ENCODE data around the gene RNF186.
"Not testable (repeated sequence)": the region's sequence is repeated elsewhere in the genome, so short reads cannot be mapped to it uniquely, and the experiment has no call there.

Gene RNF186

DNA sequence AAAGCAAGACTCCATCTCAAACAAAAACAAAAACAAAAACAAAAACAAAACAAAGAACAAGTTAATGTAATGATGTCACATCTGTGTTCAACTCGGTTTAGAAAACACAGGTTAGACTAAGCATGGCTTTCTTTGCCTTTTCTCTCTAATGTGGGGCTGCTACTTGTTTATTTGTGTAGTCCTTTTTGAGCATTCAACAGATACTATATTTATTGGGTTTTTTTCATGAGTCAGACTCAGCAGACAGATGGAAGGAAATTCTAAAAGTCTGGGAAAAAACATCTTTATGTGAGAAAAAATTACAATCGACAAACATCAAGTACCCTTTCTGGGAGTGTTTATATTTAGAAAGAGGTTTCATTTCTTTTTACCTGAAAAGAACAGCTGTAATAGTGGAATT lies 44.8 kb upstream of the RNF186 start:
- no peak overlapping the region for H3K4me3 ChIP-seq (replicated peaks; ENCODE audit: low read depth, low read length)
- TF ChIP-seq, protein P1, sequence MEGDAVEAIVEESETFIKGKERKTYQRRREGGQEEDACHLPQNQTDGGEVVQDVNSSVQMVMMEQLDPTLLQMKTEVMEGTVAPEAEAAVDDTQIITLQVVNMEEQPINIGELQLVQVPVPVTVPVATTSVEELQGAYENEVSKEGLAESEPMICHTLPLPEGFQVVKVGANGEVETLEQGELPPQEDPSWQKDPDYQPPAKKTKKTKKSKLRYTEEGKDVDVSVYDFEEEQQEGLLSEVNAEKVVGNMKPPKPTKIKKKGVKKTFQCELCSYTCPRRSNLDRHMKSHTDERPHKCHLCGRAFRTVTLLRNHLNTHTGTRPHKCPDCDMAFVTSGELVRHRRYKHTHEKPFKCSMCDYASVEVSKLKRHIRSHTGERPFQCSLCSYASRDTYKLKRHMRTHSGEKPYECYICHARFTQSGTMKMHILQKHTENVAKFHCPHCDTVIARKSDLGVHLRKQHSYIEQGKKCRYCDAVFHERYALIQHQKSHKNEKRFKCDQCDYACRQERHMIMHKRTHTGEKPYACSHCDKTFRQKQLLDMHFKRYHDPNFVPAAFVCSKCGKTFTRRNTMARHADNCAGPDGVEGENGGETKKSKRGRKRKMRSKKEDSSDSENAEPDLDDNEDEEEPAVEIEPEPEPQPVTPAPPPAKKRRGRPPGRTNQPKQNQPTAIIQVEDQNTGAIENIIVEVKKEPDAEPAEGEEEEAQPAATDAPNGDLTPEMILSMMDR (IDR thresholded peaks at IDR 0.05; ENCODE audit: low read depth, low read length, missing control alignments) = no peak
- no peak for DNase-seq (ENCODE audit: extremely low read depth, low read depth)

DNA sequence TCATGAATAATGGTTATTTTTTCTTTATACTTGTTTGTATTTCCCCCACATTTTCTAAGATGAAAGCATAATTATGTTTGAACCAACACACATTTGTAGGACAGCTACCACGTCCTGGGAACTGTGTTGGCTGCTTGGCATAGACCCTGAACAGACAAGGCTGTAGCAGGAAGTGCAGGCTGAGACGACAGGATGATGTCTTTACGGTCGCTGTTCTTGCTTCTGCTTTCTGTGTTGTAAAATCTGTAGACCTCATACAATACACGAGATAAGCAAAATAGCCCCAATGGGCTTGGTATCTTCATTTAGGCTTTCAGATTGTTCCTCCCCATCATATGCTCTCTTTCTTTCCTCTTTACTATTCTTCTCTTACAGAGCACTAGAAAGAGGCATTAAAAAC lies 43.8 kb upstream of the RNF186 start:
- no peak for DNase-seq (ENCODE audit: extremely low read depth, low read depth)

DNA sequence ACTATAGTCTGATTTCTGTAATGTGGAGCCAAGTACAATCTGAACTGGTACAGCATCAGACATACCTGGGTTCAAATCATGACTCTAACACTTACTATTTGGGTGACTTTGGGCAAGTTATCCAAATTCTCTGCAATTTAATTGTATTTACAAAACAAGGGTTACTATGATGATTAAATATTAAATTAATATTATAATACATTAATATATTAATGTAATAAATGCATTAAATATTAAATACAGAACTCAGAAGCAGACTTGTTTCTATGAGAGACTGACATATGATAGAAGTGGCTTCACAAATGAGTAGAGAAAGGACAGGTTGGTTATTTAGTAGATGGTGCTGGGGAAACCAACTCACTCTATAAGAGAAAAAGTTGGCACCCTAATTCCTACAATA lies 39.8 kb upstream of the RNF186 start:
- H3K4me3 ChIP-seq (replicated peaks; ENCODE audit: low read depth, low read length) = no peak overlapping the region
- TF ChIP-seq, protein P1 (IDR thresholded peaks at IDR 0.05; ENCODE audit: low read depth, low read length, missing control alignments) = no peak
- no peak for DNase-seq (ENCODE audit: extremely low read depth, low read depth)

More for the DNA sequence above, 43.8 kb upstream of the RNF186 start:
- no peak overlapping the region for H3K4me3 ChIP-seq (replicated peaks; ENCODE audit: low read depth, low read length)
- TF ChIP-seq, protein P1 (IDR thresholded peaks at IDR 0.05; ENCODE audit: low read depth, low read length, missing control alignments) = no peak

DNA sequence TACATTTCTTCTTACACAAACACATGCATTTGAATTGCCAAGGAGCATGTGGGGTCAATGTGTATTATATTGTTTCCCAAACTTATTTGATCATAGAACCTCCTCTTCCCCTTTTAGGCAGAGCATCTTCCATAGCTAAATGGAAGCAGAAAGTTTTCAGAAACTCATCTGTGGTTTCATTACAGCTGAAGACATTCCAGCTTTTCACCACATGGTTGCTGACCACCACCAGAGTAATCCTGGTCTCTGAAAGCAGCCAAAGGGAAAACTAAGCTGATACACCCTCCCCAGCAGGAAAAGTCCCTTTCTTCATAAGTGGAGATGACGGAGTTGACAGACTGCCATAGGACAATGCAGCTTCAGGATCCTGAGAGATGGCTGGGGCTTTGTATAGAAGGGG lies 37.0 kb upstream of the RNF186 start:
- TF ChIP-seq, protein P1 (IDR thresholded peaks at IDR 0.05; ENCODE audit: low read depth, low read length, missing control alignments) = no peak

DNA sequence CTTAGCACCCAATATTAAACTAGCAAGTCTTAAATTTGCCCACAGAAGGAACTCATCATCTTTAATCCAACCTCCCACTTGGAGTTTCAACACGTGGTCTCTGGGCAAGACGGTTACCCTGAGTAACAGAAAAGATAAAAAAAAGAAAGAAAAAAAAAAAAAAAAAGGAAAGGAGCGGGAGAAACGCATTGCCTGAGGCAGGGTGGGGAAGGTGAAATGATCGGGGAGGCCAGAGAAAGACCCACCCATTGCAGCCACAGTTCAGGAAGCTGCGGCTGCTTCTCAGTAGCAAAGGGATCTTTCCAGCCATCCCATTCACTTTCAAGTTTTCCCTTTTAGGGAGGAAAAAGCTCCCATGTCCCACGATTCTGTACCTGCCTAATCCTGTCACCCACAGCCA lies 35.1 kb upstream of the RNF186 start:
- no peak for DNase-seq (ENCODE audit: extremely low read depth, low read depth)
- no peak overlapping the region for H3K4me3 ChIP-seq (replicated peaks; ENCODE audit: low read depth, low read length)
- TF ChIP-seq, protein P1 (IDR thresholded peaks at IDR 0.05; ENCODE audit: low read depth, low read length, missing control alignments) = no peak

More for the DNA sequence above, 37.0 kb upstream of the RNF186 start:
- H3K4me3 ChIP-seq (replicated peaks; ENCODE audit: low read depth, low read length) = no peak overlapping the region
- DNase-seq (ENCODE audit: extremely low read depth, low read depth) = no peak

DNA sequence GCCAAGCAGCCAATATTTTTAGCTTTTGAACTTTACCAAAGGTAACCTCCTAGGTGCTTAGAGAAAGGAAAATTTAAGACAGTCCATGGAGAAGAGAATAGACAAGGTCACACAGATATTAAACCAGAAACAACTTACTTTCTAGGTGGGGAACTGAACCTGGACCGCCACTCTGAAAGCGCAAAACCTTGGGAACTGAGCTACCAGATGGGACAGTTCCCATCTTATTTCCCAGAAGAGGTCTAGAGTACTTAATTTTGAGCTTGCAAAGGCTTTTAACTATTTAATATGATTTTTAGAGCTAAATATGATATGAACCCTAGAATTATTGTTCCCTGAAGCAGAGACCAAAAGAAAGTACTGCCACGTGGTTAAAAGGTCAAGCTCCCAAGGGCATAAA lies 34.2 kb upstream of the RNF186 start:
- not testable (repeated sequence) for H3K4me3 ChIP-seq (replicated peaks; ENCODE audit: low read depth, low read length); DNase-seq (ENCODE audit: extremely low read depth, low read depth)

DNA sequence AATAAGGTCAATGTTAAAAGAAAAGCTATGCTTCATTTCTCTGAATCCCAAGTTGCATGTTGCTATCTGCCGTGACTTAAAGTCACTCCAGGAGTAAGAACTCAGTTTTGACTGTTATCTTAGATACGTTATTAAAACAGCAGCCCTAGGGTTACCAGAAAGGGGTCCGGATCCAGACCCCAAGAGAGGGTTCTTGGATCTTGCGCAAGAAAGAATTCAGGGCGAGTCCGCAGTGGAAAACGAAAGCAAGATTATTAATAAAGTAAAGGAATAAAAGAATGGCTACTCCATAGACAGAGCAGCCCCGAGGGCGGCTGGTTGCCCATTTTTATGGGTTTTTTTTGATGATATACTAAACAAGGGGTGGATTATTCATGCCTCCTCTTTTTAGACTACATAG lies 32.3 kb upstream of the RNF186 start:
- H3K4me3 ChIP-seq (replicated peaks; ENCODE audit: low read depth, low read length); DNase-seq (ENCODE audit: extremely low read depth, low read depth): not testable (repeated sequence)

DNA sequence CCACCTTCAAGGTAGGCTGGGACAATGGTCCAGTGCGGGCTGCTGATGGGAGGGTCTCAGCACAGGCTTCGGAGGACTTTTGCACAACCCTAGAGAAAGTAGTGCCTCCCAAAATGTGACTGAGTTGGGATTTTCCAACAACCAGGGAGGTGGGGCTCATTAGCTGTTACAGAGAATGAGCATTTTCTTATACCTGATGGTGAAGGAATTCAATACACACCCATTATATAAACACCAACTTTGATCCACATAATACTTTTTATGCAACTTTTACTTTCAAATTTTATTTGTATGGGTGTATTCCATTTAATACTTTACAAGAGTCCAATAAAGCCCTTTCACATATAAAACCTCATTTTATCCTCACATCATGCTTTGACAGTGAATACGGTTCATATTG lies 31.3 kb upstream of the RNF186 start:
- DNase-seq (ENCODE audit: extremely low read depth, low read depth) = no peak
- no peak overlapping the region for H3K4me3 ChIP-seq (replicated peaks; ENCODE audit: low read depth, low read length)
- TF ChIP-seq, protein P1 (IDR thresholded peaks at IDR 0.05; ENCODE audit: low read depth, low read length, missing control alignments) = no peak

Data from HFF-Myc (cell line).